NCI-H1417 treated with DMSO at 0.1 percent for 48 hours (cell line): ENCODE results near the gene ELMOD3.
"Not testable (repeated sequence)": the region's sequence is repeated elsewhere in the genome, so short reads cannot be mapped to it uniquely, and the experiment has no call there.

Experiments used
- DNase-seq: peaks from one replicate; lab custom pipeline; 2025; lab: John Stamatoyannopoulos, UW

ELMOD3 gene

DNA sequence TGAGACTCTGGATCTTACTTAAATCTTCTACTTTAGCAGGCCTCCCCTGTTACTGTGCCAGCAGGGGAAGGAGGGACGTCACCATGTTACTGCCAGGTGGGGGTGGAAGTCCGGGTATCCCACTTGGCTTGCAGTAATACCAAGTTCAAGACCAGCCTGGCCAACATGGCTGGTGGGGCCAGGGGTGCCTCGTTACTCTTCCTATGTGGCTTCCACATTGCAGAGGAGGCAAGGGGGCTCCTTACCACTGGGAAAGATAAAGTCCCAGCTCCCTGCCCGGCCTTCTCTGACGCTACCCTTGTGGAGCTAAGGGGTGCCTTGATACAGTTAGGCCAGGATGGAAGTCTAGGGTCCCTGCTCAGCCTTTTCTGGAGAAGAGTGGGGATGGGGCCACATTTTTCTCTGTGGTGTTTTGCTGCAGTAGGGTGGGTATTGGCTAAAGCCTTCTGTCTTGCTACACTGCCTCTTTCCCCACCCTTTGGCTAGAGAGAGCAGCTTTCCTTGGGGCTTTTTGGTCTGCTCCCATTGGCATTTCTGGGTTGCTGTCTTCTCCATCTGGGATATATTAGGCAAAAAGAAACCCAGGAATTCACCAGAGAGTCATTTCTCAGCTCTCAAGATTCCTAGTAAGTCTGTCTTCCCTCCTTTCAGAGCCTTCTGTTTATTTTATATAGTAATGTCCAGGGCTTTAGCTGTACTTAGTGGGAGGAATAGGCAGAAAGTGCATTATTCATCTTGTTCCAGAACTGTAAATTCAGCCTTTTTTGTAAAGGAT is 21.9 kb downstream of the ELMOD3 start:
- no peak for DNase-seq

DNA sequence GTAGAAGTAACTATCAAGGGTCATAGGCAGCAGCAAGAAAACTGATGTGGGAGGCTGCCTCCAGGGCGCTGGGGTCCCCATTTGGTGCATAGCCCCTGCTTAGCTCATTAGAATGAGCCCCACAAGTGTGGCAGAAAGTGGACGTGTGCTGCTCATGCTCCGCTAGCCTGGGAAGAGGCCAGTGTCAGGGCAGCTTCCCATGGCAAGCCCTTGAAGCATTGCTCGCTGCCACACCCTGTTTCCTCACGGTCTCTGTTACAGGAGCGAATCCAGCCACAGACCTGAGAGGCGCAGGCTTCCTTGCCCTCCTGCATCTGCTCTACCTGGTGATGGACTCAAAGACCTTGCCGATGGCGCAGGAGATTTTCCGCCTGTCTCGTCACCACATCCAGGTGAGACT is 22.5 kb downstream of the ELMOD3 start:
- DNase-seq: no peak

- DNase-seq: no peak
Measured at GRCh38 chr2:85378257-85378656, 23.7 kb downstream of the ELMOD3 start.

DNA sequence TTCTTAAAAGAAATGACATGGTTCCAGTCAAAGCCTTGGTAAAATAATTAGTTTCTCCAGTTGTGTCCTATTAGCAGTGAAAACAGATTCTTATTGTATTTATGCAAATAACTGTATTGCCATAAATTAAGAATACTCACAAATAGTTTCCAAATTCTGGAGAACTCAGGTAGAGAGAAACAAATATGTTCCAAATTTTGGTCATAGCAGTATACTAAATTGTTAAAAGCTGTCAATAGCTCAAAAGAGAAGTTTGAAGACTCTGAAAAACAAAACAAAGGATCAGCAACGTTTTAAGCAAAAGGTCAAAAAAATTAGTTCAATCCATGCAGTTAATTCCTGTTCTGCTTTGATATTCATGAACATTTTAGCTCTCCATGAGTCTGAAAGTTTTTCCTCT is 25.5 kb downstream of the ELMOD3 start:
- DNase-seq: no peak

DNA sequence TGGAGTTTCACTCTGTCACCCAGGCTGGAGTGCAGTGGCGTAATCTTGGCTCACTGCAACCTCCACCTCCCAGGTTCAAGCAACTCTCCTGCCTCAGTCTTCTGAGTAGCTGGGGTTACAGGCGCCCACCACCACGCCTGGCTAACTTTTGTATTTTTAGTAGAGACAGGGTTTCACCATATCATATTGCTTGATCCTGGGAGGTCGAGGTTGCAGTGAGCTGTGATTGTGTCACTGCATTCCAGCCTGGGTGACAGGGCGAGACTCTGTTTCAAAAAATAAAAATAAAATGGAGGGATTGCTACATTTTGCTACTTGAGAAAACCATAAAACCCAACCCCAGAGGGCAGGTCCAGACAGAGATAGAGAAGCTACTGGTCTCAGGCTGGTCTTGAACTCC is 28.6 kb downstream of the ELMOD3 start:
- DNase-seq: not testable (repeated sequence)

GRCh38 chr2:85383850-85384249 is 29.3 kb downstream of the ELMOD3 start:
- no peak for DNase-seq

DNA sequence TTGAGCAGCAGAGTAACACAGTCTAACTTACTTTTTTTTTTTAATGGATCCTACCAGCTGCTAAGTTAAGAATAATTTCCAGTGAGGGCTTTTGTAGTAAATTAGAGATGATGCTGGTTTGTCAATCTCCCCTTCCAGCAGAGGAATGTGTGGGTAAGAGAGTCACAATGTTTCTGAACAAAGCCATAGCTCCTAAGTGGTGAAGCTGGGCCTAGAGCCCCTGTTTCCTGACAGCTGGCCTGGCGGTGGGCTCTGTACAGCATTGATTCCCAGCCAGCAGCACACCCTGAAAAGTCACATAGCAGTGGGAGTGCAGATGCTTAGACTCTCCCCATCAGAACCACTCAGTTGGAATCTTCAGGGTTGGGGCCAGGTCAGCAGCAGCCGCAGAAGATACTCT is 31.2 kb downstream of the ELMOD3 start:
- no peak for DNase-seq

DNA sequence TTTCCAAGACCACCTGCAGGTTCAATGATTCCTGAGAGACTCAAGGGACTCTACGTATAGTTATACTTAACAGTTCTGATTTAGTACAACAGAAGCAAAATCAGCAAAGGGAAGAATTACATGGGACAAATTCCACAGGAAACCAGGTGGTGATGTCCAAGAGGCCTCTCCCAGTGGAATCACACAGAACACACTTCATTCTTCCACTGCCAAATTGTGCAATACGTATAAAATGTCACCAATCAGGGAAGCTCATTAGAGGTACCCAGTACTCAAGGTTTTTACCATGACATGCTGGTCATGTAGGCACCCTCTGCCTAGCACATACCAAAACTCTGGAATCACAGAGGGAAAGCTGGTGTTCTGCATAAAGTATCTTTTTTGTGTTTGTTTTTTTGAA is 33.2 kb downstream of the ELMOD3 start:
- DNase-seq: no peak

DNA sequence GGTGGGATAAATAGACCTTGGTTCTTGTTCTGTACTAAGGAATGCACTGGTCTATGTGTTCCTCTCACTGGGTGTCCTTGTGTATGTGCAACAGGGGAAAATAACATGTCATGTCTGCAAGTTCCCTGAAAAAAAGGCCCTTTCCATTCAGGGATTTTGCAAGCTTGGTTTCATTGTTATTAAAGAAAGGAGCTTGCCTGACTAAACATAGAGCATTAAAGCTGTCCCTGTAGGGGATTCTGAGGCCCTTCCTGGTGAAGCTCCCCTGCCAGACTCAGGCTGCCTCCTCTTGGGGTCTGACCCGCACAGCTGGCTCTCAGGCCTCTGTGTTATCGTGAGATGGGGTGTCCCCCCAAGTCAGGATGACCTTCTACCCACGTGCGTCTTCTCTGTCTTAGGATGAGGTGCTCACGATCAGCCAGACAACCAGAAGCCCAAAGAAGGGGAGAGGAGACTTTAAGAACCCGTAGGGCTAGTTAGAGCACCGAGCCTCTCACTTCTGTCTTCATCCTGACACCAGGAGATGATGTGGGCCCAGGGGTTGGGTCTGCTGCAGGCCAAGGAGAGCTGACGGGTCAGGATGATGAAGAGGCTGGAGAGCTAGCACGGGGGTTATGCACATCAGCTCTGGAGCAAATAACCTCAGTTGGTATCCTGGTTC is 34.4 kb downstream of the ELMOD3 start:
- no peak for DNase-seq

DNA sequence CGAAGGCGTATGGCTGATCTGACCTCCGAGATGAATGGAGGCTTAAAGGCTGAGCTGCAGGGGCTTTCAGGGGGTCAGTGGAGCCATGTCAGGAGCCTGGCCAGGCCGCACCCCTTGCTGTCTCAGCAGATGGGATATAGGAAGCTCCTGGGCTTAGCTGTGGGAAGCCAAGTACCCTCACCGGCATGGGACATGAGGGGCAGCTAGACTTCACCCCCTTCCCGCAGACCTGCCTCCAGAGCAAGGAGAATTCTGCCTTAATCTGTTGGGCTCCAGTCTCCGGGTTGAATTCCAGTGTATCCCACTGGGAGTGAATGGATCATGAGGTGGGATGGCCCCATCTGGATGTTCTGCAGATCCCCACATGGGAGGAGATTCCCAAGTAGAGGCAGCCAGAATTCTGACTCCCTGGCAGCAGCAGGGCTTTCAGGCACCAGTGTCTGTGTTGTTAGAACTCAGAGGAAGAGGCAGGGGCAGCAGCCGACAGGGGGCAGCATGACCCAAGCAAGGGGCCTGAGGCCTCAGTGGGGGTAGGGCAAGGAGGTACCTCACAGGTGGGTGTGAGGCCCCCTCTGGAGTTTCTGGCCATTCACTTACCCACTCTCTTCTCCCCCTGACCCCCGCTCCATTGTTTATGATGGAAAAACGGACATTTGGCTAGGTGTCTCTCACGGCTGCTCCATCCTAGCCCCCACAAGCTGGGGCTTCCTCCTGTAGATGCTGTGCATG is 36.5 kb downstream of the ELMOD3 start:
- no peak for DNase-seq

GRCh38 chr2:85393836-85394235 is 39.3 kb downstream of the ELMOD3 start:
- no peak for DNase-seq

DNA sequence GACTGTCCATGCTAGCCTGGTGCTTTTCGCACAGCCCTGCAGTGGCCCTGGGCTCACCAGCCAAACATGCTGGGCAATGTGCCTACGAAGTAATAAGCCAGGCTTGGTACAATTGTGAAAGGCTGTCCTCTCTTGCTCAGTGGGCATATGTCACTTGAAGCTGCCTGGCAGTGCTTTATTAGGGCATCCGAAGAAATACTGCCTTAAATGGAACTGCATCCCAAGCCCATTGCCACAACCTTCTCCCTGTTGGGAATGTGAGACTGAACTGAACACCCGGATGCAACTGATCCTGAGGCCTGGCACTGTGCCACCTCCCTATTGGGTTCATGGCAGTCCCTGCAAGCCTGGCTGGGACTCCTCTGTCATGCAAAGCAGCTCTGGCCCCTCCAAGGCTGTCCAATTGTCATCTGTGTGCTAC is 39.7 kb downstream of the ELMOD3 start:
- no peak for DNase-seq

- no peak for DNase-seq
Measured at GRCh38 chr2:85394976-85395375, 40.4 kb downstream of the ELMOD3 start.

GRCh38 chr2:85395912-85396475 is 41.4 kb downstream of the ELMOD3 start:
- DNase-seq: no peak

DNA sequence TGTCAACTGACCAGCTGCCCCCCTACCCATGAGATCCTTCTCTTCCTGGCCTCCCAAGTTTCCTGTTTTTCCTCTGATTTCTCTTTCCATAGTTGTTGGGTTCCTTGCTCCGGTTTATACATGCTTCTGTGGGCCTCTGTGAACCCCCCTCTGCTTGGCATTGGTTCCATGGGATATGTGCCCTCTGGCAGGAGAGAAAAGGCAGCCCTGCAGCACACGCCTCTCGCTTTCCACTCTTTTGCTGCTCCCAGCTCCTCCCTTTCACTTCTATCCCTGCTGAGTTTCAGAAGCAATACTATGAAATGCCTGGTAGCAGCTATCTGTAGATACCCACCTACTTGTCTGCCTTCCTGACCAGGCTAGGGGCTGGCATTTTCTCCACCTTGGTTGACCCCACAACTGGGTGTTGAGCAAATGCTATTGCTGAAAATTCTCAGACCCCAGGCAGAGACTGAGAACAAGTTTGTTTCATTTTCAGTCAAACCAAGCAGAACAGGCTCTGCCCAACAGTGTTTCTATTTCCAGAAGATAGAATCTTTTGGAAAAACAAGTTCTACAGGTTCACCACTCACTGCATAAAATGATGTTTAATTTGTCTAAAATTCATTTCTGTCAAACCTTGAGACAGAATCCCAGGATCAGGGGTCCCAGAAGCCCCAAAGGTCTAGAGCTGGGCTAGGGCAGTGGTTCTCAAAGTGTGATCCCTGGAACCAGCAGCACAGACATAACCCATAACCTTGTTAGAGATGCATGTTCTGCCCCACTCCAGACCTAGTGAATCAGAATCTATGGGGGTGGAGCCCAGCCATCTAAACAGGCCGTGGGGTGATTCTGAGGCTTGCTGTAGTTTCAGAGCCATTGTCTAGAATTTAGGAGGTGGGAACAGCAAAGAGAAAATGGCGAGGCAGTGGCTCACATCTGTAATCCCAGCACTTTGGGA is 42.2 kb downstream of the ELMOD3 start:
- DNase-seq: no peak

- no peak for DNase-seq
Measured at GRCh38 chr2:85397925-85398331, 43.4 kb downstream of the ELMOD3 start.

DNA sequence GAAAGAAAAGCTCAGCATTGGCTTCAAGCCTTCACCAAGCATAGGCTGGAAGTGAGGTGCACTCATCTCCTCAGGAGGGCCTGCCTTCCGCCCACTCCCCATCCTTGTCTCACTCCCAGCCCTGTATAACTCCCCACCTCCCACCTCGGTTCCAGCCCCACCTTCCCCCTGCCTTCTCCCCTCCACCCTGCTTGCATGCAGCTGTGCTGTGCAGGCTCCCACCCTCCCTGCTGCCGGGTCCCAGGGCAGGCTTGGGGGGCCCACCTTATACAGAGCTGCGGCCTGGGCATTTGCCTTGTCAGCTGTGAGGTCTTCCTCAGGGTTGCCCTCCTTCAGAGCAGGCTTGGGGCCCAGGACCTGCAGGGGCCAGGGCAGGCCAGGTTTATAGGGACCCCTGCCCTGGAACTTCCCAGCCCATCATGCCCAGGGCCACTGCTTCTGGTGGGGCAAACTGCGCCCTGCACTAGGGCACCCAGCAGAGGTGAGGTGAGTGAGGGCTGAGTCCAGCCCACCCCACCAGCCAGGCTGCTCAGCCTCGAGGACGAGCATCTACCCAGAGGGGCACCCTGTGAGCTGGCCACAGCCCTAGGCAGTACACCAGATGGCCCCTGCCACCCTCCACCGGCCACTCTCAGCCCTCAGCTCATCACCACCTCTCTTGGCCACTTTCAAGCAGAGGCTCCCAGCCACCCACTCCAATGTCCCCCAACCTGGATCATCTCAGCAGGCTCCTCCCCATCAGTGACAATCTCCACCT is 44.0 kb downstream of the ELMOD3 start:
- no peak for DNase-seq

- DNase-seq: no peak
Measured at GRCh38 chr2:85399183-85399455, 44.5 kb downstream of the ELMOD3 start.

GRCh38 chr2:85400023-85400422 is 45.5 kb downstream of the ELMOD3 start:
- DNase-seq: no peak

DNA sequence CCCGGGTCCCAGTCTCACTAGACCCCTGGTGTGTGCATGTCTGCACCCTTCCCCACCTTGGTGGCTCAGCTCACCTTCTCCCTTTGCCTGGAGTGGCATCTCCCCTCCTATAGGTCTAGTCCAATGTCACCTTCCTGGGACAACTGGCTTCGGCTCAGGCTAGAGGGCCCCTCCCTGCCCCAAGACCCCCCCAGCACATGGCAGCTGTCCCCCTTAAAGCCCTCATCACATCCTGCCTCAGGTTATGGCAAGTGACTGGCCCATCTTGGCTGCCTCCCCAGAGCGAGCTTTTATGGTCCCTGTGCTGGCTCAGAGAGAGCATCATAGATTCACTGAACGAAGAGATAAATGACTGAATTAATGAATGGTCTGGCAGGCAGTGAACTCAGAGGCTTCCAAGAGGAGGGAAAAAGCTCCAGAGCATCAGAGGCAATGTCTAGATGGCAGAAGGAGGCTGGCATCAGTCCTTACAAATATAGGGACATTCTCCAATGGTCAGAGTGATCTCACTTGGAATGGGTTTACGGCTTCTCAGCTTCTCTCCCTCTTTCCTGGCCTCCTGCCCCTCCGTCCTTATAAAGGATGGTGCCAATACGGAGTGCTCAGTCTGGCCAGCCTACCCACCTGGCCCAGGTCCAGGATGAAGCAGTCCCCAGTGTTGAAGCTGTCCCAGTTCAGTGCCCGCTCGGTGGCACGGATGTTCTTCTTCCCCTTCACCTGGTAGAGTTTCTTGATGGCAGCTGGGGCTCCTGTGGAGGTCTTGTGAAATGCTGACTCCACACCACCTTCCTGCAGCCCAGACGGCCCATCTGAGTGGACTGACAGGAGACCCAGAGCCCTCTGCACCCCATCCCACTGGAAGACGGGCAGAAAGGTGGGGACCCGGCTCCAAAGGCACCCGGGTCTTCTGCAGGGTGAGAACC is 46.2 kb downstream of the ELMOD3 start:
- no peak for DNase-seq
